ENCODE results near the gene IFIT3. TPM values are rescaled to one million over a fixed set of nuclear protein-coding genes. Genes with fewer than 3 reads are reported as not detected.

The IFIT3 gene
- total and polyA plus RNA-seq, 9 of the 15 experiments (the other 6 are each of a cell fraction or from before 2014, with no cell fraction given), result 0.23 to 2.2 (median 0.77) TPM

DNA sequence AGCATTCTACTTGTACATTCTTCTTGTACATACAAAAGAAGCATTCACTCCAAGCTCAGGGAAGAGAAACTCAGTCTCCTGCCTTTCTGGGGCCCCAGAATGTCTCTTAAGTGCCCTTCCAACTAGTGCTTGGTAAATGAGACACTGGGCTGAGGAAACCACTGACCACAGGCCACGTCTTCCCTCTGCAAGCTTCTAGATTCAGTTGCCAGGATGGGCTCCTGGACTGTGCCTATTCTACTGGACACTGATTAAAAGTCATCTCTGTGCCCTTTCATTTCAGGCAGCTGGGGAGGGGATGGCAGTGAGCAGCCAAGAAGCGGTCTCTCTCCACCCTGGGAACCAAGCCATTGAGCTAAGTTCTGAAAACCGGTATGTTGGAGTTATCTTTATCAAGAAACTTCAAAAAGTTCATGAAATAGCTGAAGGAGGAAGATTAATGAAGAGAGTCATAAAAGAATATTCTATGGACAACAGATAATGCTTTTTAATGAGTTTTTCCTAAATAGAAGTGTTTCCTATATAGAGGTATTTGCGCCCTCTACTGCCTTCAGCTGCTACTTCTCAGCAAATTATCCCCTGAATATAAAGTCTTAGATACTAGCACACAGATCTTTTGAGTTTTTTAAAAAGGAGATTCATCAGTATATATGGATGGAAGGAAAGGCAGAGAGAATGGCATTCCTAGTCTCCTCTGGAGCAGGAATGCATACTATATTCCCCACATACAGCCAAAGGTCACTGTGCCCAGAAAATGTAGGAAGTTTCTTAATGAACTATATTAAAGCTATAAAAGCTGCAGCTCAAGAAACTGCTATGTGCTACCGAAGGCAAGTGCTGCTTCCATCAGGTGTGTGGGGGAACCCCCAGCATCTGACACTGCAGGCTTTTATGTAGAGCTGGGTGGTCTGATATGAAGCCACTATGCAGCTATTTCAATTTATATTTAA is 41.6 kb downstream of the IFIT3 start:
- peak; percentile 67; the same call in 2 of the 3 replicates for ATAC-seq
- DNase-seq (ENCODE audit: extremely low read depth in 1 of 4, low spot score in 3 of 4), result no peak
- Histone ChIP-seq H2AFZ (ENCODE audit: low read depth, low read length) (no peak overlapping the region), H3K4me1 (replicated peaks in 1 of 2; ENCODE audit: control insufficient read depth in 2 of 2, insufficient read depth in 2 of 2, low read length in 2 of 2) (peaks cover 0 to 21% of the 10 kb centered on the region in 2 experiments; a peak in 2 of 5 replicates), H3K9me1 (ENCODE audit: control insufficient read depth, insufficient read depth, low read length) (no peaks in the 10 kb centered on the region), H4K20me1 (replicated peaks; ENCODE audit: control insufficient read depth, insufficient read depth, low read length) (no peaks in the 10 kb centered on the region), H3K9ac (ENCODE audit: insufficient read depth in 1 of 2, low read depth in 2 of 2, low read length in 2 of 2) (no peak overlapping the region), H3K36me3 (ENCODE audit: control insufficient read depth, insufficient read depth, low read length) (no peaks in the 10 kb centered on the region), H3K4me3 (no peak overlapping the region), H3K4me2 (ENCODE audit: insufficient read depth, low read length) (no peak overlapping the region), H3K79me2 (ENCODE audit: control insufficient read depth, insufficient read depth, low read length) (no peaks in the 10 kb centered on the region), H3K27ac (ENCODE audit: extremely low read depth, low read depth, low read length) (no peak overlapping the region), H3K27me3 (ENCODE audit: control insufficient read depth in 2 of 2, insufficient read depth in 2 of 2, low read length in 2 of 2) (no peaks in the 10 kb centered on the region), H3K9me3 (replicated peaks; ENCODE audit: control insufficient read depth, insufficient read depth, low read depth, low read length) (no peaks in the 10 kb centered on the region)
- CTCF ChIA-PET (ENCODE audit: low intra/inter-chr PET ratio), result no interaction called here
- POLR2A ChIA-PET, result interaction anchor here (0.5 to 0.7 kb wide), 3 partner anchors 14 to 1663 kb away, joined by 3 read pairs; no protein-coding TSS in a partner anchor
- FAIRE-seq, result no peak
- in situ Hi-C loops (cut with MboI) (no loop called here), intact Hi-C loops (cut with micrococcal nuclease) (no loop called here)
- BruUV-seq (replicated peaks), result no TSS peak
- 45% methylated on average over 4 of the region's 5 CpGs for WGBS (ENCODE audit: insufficient coverage, low coverage, missing lambda C conversion rate)
- TF ChIP-seq ETV6 (IDR thresholded peaks at IDR 0.05; ENCODE audit: borderline replicate concordance in 1 of 2, low read depth in 2 of 2, low read length in 1 of 2), result no peak
- no peak for TF ChIP-seq ETV6 (CRISPR knock-in tag; IDR thresholded peaks at IDR 0.05; ENCODE audit: borderline replicate concordance)
- TF ChIP-seq, protein P1, sequence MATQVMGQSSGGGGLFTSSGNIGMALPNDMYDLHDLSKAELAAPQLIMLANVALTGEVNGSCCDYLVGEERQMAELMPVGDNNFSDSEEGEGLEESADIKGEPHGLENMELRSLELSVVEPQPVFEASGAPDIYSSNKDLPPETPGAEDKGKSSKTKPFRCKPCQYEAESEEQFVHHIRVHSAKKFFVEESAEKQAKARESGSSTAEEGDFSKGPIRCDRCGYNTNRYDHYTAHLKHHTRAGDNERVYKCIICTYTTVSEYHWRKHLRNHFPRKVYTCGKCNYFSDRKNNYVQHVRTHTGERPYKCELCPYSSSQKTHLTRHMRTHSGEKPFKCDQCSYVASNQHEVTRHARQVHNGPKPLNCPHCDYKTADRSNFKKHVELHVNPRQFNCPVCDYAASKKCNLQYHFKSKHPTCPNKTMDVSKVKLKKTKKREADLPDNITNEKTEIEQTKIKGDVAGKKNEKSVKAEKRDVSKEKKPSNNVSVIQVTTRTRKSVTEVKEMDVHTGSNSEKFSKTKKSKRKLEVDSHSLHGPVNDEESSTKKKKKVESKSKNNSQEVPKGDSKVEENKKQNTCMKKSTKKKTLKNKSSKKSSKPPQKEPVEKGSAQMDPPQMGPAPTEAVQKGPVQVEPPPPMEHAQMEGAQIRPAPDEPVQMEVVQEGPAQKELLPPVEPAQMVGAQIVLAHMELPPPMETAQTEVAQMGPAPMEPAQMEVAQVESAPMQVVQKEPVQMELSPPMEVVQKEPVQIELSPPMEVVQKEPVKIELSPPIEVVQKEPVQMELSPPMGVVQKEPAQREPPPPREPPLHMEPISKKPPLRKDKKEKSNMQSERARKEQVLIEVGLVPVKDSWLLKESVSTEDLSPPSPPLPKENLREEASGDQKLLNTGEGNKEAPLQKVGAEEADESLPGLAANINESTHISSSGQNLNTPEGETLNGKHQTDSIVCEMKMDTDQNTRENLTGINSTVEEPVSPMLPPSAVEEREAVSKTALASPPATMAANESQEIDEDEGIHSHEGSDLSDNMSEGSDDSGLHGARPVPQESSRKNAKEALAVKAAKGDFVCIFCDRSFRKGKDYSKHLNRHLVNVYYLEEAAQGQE (IDR thresholded peaks at IDR 0.05; ENCODE audit: borderline replicate concordance), result peak; percentile 31; the same call in 1 of the 2 replicates
- TF ChIP-seq, protein P1 (CRISPR knock-in tag; IDR thresholded peaks at IDR 0.05; ENCODE audit: low read depth), result no peak
- peak; percentile 10 to 53 (median 19); a peak in 3 of 6 replicates for TF ChIP-seq CTCF (IDR thresholded peaks at IDR 0.05 in 2 of 3, conservative IDR thresholded peaks at IDR 0.05 in 1 of 3; ENCODE audit: insufficient read depth in 2 of 3, low read depth in 1 of 3, low read length in 3 of 3)
- no peak for TF ChIP-seq E2F1 (CRISPR knock-in tag; IDR thresholded peaks at IDR 0.05)
- peak; percentile 55 to 73 for TF ChIP-seq RAD21 (CRISPR knock-in tag; conservative IDR thresholded peaks at IDR 0.05 in 1 of 2, IDR thresholded peaks at IDR 0.05 in 1 of 2)
- TF ChIP-seq PTBP1 (IDR thresholded peaks at IDR 0.05; ENCODE audit: low read depth, low read length), result no peak

Data from K562 (cell line).